ENCODE results near the gene ZNF879.

- TF ChIP-seq RFX5 (IDR thresholded peaks at IDR 0.05; ENCODE audit: low read depth, low read length) (no peak), ZFP1 (CRISPR knock-in tag; IDR thresholded peaks at IDR 0.05) (no peak), CBFB (CRISPR knock-in tag; IDR thresholded peaks at IDR 0.05) (no peak), MTF2 (CRISPR knock-in tag; IDR thresholded peaks at IDR 0.05; ENCODE audit: borderline replicate concordance) (no peak), ZSCAN20 (CRISPR knock-in tag; IDR thresholded peaks at IDR 0.05; ENCODE audit: borderline replicate concordance) (no peak)
Observed at GRCh38 chr5:178994580-178995340, 28.8 kb upstream of the ZNF879 start, which contains the start of gene GRM6.
